Nasal cavity respiratory epithelium epithelial cell of viscerocranial mucosa (primary cell): ENCODE results near the gene FAM168B. TPM values are rescaled to one million over a fixed set of nuclear protein-coding genes. Genes with fewer than 3 reads are reported as not detected.

Experiments
- total RNA-seq: library from RNA; depleted of rRNA; stranded (reverse); fragments of >200 nt; gene quantifications from 2 replicates; pipeline ENCODE4 v1.2.3, GENCODE V29; 2014

FAM168B gene
- total RNA-seq, result 127 and 167 TPM in 2 replicates

GRCh38 chr2:131093006-131093695 is at the start of gene FAM168B:
Gene FAM168B (minus strand): TSS chr2:131093460. CDS start chr2:131082646, 10,814 bp downstream.

GRCh38 chr2:131105156-131105949 is 12.1 kb upstream of the FAM168B start, which contains the start of gene PLEKHB2:
Gene PLEKHB2 (plus strand): TSS chr2:131105336. CDS start chr2:131120942, 15,606 bp downstream.

Other genes starting within 250 kb of the FAM168B start
- 191 and 215 TPM in 2 replicates for gene PLEKHB2, start 11.9 kb upstream of the FAM168B start, total RNA-seq
- gene POTEE, start 116.1 kb upstream of the FAM168B start, total RNA-seq, result under 0.01 TPM in 1 of 2 replicates, not detected in the other